ENCODE data around the gene FNBP1. TPM values are rescaled to one million over a fixed set of nuclear protein-coding genes. Genes with fewer than 3 reads are reported as not detected.

Gene FNBP1
- total and polyA plus RNA-seq, 2 experiments from 2014 or later = 26.6 to 28.8 TPM

DNA sequence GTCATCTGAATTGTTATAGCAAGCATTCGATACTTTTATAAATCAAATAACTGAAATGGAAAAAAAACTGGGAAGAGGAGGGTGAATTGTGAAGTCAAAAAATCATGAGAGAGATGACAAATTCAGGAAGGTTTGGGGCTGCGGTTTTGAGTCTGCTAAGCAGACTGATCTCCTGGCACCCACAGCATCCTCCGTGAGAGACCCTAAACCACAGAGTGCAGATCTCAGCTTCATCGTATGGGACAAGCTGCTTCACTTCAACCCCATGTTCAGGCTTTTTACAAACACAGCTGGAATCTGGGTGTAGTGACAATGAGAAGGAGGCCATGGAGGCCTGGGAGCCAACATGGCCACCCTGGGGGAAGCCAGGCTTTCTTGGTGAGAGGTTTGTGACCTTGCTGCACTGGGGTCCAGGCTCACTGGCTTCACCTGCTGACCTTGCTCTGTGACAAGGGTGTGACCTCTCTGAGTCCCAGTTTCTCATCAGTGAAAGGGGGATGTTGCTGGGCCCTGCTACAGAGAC lies 188.3 kb downstream of the FNBP1 start:
- Histone ChIP-seq H4K20me1 (replicated peaks; ENCODE audit: insufficient read depth) (no peaks in the 10 kb centered on the region; the same call in 1 of the 2 replicates), H3K27ac (ENCODE audit: low read depth) (no peak overlapping the region), H2AFZ (no peak overlapping the region), H3K4me1 (ENCODE audit: insufficient read depth) (no peaks in the 10 kb centered on the region), H3K79me2 (replicated peaks; ENCODE audit: insufficient read depth) (no peaks in the 10 kb centered on the region), H3K4me2 (no peak overlapping the region), H3F3A (replicated peaks; ENCODE audit: low read depth) (no peaks in the 10 kb centered on the region), H3K4me3 (no peak overlapping the region), H3K9me2 (ENCODE audit: insufficient read depth) (no peaks in the 10 kb centered on the region), H3K36me3 (ENCODE audit: insufficient read depth) (no peaks in the 10 kb centered on the region), H3K27me3 (ENCODE audit: insufficient read depth) (no peaks in the 10 kb centered on the region)
- TF ChIP-seq NANOG (IDR thresholded peaks at IDR 0.05; ENCODE audit: borderline replicate concordance) (no peak), ZNF114 (CRISPR knock-in tag; IDR thresholded peaks at IDR 0.05) (no peak), ZNF331 (CRISPR knock-in tag; IDR thresholded peaks at IDR 0.05; ENCODE audit: low read depth) (no peak), REST (IDR thresholded peaks at IDR 0.05; ENCODE audit: unreplicated experiment) (no peak), POLR2AphosphoS5 (IDR thresholded peaks at IDR 0.05; ENCODE audit: low read depth) (no peak)
- TF ChIP-seq, protein P1, sequence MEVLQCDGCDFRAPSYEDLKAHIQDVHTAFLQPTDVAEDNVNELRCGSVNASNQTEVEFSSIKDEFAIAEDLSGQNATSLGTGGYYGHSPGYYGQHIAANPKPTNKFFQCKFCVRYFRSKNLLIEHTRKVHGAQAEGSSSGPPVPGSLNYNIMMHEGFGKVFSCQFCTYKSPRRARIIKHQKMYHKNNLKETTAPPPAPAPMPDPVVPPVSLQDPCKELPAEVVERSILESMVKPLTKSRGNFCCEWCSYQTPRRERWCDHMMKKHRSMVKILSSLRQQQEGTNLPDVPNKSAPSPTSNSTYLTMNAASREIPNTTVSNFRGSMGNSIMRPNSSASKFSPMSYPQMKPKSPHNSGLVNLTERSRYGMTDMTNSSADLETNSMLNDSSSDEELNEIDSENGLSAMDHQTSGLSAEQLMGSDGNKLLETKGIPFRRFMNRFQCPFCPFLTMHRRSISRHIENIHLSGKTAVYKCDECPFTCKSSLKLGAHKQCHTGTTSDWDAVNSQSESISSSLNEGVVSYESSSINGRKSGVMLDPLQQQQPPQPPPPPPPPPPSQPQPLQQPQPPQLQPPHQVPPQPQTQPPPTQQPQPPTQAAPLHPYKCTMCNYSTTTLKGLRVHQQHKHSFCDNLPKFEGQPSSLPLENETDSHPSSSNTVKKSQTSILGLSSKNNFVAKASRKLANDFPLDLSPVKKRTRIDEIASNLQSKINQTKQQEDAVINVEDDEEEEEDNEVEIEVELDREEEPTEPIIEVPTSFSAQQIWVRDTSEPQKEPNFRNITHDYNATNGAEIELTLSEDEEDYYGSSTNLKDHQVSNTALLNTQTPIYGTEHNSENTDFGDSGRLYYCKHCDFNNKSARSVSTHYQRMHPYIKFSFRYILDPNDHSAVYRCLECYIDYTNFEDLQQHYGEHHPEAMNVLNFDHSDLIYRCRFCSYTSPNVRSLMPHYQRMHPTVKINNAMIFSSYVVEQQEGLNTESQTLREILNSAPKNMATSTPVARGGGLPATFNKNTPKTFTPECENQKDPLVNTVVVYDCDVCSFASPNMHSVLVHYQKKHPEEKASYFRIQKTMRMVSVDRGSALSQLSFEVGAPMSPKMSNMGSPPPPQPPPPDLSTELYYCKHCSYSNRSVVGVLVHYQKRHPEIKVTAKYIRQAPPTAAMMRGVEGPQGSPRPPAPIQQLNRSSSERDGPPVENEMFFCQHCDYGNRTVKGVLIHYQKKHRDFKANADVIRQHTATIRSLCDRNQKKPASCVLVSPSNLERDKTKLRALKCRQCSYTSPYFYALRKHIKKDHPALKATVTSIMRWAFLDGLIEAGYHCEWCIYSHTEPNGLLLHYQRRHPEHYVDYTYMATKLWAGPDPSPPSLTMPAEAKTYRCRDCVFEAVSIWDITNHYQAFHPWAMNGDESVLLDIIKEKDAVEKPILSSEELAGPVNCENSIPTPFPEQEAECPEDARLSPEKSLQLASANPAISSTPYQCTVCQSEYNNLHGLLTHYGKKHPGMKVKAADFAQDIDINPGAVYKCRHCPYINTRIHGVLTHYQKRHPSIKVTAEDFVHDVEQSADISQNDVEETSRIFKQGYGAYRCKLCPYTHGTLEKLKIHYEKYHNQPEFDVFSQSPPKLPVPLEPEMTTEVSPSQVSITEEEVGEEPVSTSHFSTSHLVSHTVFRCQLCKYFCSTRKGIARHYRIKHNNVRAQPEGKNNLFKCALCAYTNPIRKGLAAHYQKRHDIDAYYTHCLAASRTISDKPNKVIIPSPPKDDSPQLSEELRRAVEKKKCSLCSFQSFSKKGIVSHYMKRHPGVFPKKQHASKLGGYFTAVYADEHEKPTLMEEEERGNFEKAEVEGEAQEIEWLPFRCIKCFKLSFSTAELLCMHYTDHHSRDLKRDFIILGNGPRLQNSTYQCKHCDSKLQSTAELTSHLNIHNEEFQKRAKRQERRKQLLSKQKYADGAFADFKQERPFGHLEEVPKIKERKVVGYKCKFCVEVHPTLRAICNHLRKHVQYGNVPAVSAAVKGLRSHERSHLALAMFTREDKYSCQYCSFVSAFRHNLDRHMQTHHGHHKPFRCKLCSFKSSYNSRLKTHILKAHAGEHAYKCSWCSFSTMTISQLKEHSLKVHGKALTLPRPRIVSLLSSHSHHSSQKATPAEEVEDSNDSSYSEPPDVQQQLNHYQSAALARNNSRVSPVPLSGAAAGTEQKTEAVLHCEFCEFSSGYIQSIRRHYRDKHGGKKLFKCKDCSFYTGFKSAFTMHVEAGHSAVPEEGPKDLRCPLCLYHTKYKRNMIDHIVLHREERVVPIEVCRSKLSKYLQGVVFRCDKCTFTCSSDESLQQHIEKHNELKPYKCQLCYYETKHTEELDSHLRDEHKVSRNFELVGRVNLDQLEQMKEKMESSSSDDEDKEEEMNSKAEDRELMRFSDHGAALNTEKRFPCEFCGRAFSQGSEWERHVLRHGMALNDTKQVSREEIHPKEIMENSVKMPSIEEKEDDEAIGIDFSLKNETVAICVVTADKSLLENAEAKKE (CRISPR knock-in tag; IDR thresholded peaks at IDR 0.05) = no peak
- no peaks in the 10 kb centered on the region for H3K9me3 Mint-ChIP-seq
- no peaks in the 10 kb centered on the region for H3K4me1 Mint-ChIP-seq
- H3K27ac Mint-ChIP-seq = no peak overlapping the region
- no peak for ATAC-seq
- DNase-seq (ENCODE audit: low spot score) = no peak
- H3K4me3 Mint-ChIP-seq = no peak overlapping the region
- peaks cover 3% of the 10 kb centered on the region for H3K27me3 Mint-ChIP-seq (ENCODE audit: insufficient read depth, low read depth, poor library complexity)
- H3K36me3 Mint-ChIP-seq (ENCODE audit: low read depth) = peaks cover 12% of the 10 kb centered on the region
